HG03571 (cell line): ENCODE results near the gene CAMKMT.

ENCODE experiments used
- ATAC-seq: cut with Tn5 transposase; IDR thresholded peaks from one replicate; pipeline ENCODE4 v1.9.1; 2021; ENCODE audit not compliant: unreplicated experiment

The CAMKMT gene

DNA sequence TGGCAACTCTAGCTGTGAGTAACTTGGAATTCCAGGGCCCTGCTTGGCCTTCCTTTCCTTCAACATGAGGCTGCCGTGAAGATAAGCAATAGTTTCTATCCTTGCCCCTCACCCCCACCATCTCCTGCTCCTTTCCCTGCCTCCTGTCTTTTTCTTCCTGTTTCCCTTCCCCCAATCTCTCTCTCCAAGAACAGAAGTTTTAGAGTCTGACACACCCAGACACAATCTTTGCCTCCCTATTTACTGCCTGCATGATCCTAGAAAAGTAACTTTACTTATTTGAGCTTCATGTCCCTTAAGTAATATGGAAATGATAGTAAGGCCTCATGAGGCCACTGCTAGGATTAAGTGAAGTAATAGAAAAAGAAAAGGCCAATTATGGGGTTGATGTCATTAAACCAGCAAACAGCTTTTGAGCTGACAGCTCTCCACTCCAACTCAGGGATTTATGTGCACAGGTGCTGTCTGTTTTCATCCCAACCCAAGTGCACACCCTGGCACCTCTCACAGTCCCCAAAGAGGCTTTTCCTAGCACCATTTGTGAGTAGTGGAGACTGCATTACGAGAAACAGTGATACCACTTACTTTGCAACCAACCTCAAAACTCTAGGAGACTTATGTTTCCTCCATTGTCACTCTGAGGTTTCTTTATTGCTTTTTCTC is 456.1 kb downstream of the CAMKMT start:
- no peak for ATAC-seq

DNA sequence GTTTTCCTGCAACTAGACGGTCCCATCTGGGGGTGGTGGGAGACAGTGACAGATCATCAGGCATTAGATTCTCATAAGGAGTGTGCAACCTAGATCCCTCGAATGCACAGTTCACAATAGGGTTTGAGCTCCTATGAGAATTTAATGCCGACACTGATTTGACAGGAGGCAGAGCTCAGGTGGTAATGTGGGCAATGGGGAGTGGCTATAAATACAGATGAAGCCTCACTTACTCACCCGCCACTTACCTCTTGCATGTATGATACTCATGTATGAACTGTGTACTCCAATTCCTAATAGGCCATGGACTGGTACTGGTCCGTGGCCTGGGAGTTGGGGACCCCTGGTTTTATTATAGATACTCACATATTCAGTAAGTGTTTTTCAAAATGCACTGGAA is 457.3 kb downstream of the CAMKMT start:
- ATAC-seq = no peak

DNA sequence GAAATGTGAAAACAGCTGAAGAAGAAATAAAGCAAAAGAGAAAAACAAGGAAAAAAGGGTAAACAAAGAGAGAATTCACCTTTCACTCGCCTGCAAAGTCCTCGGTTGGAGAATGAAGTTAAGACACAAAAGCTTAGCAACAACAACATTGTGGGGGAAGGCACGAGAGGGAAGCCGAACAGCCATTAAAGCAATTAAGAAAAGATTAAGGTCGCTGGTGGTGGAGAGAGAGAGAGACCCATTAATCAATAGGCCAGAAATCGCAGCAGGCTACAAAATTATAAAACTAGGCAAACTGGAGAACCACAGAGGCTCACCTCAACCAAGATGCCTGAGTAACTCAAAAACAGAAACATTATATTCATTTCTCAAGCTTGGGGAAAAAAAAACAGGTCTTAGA is 459.8 kb downstream of the CAMKMT start:
- ATAC-seq = no peak

DNA sequence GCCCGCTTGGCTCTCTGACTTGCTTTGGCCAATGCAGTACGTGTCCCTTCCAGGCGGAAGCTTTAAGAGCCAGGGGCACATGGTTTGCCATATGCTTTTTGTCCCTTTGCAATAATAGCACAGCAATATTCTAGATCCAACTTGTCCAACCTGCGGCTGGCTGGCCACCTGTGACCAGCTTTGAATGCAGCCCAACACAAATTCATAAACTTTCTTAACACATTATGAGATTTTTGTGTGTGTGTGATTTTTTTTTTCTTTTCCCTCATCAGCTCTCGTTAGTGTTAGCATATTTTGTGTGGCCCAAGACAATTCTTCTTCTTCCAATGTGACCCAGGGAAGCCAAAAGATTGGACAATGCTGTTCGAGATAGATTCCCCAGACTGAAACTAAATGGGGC is 460.4 kb downstream of the CAMKMT start:
- ATAC-seq = no peak
